Left lung (tissue), 10 donors: ENCODE measurements around the gene RNASE3. TPM values are rescaled to one million over a fixed set of nuclear protein-coding genes. Genes with fewer than 3 reads are reported as not detected.
"Not testable (repeated sequence)": the region's sequence is repeated elsewhere in the genome, so short reads cannot be mapped to it uniquely, and the experiment has no call there.

Source experiments
- ATAC-seq: fragments of 200-7000 bp; cut with Tn5 transposase; one replicate; pipeline ENCODE4 v1.9.1; 2020; ENCODE audit warnings: moderate library complexity
- DNase-seq, 4 donors: peaks; one replicate each; pipeline ENCODE4 v3.0.0-alpha.2; 2013 to 2020
- H3K27ac ChIP-seq, 2 donors: fragments of 200-600 bp; sonication (generic) in 1 of 2; one replicate each; pipeline versions ENCODE4 v1.5.0 to v1.8.0; 2020 to 2021
- H3K27me3 ChIP-seq, 2 donors: fragments of 200-600 bp; sonication (generic) in 1 of 2; one replicate each; pipeline versions ENCODE4 v1.5.0 to v1.8.0; 2020 to 2021
- H3K36me3 ChIP-seq, 2 donors: fragments of 200-600 bp; sonication (generic) in 1 of 2; one replicate each; pipeline versions ENCODE4 v1.5.0 to v1.8.0; 2020 to 2021
- H3K4me1 ChIP-seq, 2 donors: fragments of 200-600 bp; one replicate each; pipeline ENCODE4 v1.8.0; 2021
- H3K4me3 ChIP-seq, 2 donors: fragments of 200-600 bp; sonication (generic) in 1 of 2; one replicate each; pipeline versions ENCODE4 v1.5.0 to v1.8.0; 2020 to 2021; ENCODE audit warnings: mild to moderate bottlenecking in 1 of 2
- H3K9me3 ChIP-seq, 2 donors: fragments of 200-600 bp; sonication (generic) in 1 of 2; one replicate each; pipeline versions ENCODE4 v1.5.0 to v1.8.0; 2020 to 2021
- intact Hi-C, 2 donors: fragments of 100-400 bp; cut with DNase I; formaldehyde crosslinking; loops; one replicate each; pipeline versions ENCODE4 v1.11.2 to v1.14.2; 2022
- polyA plus RNA-seq, 6 donors: library from polyadenylated mRNA; unstranded; fragments of 120-200 nt; gene quantifications; one replicate each; pipeline ENCODE4 v1.2.1, GENCODE V29; 2013; ENCODE audit not compliant: insufficient read length in 6 of 6
- total RNA-seq, 2 donors: library from RNA; stranded (reverse); fragmentation: NEBNext Ultra II Directional; extraction: Animal tissue kit (Norgen Biotek cat#: 25700); gene quantifications; one replicate each; pipeline ENCODE4 v1.2.1, GENCODE V29; 2021
- TF ChIP-seq, protein P1 (sequence below), 2 donors: fragments of 200-600 bp; sonication (generic) in 1 of 2; IDR thresholded peaks; one replicate each; pipeline versions ENCODE4 v1.5.0 to v1.8.0; 2021; ENCODE audit warnings: antibody characterized with exemption in 2 of 2
- donor health status: DM: no; HTN: yes; CAD: no.
- donor health status: DM: no; HTN: no; CAD: no.

The RNASE3 gene
- total and polyA plus RNA-seq, 8 donors: 0.33 to 1.9 (median 1.0) TPM; not detected in 1

DNA sequence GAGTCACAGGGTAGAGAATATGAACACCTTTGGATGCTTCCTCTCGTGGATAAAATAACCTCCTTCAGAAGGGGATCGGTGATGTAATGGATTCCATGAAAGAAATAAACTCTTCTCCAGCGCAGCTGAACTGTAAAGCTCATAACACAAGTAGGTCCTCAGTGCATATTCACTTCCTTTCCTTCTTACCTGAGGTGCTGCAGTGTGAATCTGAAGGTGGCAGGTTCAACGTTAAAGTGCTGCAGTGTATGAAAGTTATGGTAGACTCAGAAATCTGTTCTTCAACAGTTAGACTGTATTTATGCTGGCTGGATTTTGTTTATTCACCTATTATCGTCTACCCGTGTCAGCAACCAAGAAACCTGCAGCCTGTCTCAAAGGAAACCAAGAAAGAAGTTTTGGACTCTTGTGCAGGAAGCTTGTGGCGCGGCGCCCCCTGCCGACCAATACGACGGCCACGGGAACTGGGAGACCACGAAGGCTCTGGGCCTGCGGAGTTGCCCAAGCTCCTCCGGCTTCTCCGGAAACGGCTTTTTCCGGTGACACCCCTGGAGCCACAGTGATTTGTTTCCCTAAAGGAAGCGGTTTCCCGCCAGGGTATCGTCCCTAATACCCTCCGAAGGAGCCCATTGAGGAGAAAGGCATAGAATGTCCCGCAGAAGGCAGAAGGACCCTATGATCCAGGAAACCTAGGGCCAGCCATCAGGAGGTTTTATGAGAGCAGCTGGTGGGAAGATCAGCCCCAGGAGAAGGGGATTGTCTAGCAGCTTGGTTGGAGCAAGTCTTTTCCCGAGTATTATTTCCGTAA is 17.6 kb upstream of the RNASE3 start:
- ATAC-seq: peak; percentile 97
- Histone ChIP-seq H3K4me3 (no peak overlapping the region), H3K4me1 (peaks cover 3 to 13% of the 10 kb centered on the region in 2 donors), H3K27me3 (no peaks in the 10 kb centered on the region), H3K27ac (no peak overlapping the region), H3K36me3 (no peaks in the 10 kb centered on the region), H3K9me3 (no peaks in the 10 kb centered on the region)
- intact Hi-C loops: no loop called here
- peak in 3 of 4 donors; percentile 69 to 97 (median 88) for DNase-seq
- TF ChIP-seq, protein P1, sequence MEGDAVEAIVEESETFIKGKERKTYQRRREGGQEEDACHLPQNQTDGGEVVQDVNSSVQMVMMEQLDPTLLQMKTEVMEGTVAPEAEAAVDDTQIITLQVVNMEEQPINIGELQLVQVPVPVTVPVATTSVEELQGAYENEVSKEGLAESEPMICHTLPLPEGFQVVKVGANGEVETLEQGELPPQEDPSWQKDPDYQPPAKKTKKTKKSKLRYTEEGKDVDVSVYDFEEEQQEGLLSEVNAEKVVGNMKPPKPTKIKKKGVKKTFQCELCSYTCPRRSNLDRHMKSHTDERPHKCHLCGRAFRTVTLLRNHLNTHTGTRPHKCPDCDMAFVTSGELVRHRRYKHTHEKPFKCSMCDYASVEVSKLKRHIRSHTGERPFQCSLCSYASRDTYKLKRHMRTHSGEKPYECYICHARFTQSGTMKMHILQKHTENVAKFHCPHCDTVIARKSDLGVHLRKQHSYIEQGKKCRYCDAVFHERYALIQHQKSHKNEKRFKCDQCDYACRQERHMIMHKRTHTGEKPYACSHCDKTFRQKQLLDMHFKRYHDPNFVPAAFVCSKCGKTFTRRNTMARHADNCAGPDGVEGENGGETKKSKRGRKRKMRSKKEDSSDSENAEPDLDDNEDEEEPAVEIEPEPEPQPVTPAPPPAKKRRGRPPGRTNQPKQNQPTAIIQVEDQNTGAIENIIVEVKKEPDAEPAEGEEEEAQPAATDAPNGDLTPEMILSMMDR (IDR thresholded peaks at IDR 0.05): peak; percentile 75 to 92

DNA sequence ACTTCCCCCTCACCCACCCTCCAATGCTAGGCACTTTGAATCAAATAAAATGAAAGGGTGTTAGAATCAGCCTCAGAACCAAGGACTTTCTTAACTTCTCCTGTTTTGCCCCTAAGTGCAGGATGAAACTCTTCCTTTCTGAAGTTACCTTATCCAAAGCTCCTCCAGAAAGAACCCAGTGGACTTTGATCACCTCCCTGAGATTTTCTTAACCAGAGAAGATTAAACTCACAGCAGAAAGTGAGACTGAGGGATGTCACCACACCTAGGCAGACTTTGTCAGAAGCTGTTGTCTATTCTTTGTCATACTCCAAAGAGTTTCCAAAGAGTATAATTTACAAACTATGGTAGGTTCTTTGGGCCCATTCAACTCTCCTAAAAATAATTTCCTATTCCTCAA is 14.2 kb upstream of the RNASE3 start:
- DNase-seq (no peak), ATAC-seq (no peak)
- Histone ChIP-seq H3K4me1 (peaks cover 3 to 17% of the 10 kb centered on the region in 2 donors), H3K9me3 (no peaks in the 10 kb centered on the region), H3K4me3 (no peak overlapping the region), H3K36me3 (no peaks in the 10 kb centered on the region), H3K27ac (no peak overlapping the region), H3K27me3 (no peaks in the 10 kb centered on the region)
- intact Hi-C loops: no loop called here
- TF ChIP-seq, protein P1 (IDR thresholded peaks at IDR 0.05): no peak

DNA sequence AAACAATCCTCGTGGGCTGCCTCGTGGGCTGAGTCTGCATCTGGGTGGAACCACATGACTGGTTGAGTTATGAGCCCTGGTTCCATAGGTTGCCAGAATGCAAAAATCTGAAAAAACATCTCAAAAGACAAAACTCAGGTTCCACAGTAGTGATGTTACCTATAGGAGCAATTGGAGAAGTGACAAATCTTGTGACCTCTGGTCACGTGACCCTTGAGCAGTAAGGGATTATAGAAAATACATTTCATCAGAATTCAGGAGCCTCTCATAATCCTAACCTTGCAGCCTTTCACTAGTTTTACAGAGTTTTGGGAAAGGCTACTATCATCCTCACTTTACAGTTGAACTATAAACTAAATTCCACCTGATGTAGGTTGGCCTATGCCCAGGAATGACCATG is 12.5 kb upstream of the RNASE3 start:
- intact Hi-C loops: no loop called here
- H3K36me3 ChIP-seq: no peaks in the 10 kb centered on the region
- no peak overlapping the region for H3K27ac ChIP-seq
- H3K4me1 ChIP-seq: peaks cover 3 to 10% of the 10 kb centered on the region in 2 donors
- ATAC-seq (no peak), DNase-seq (no peak)
- TF ChIP-seq, protein P1 (IDR thresholded peaks at IDR 0.05): no peak
- no peaks in the 10 kb centered on the region for H3K9me3 ChIP-seq
- H3K27me3 ChIP-seq: no peaks in the 10 kb centered on the region
- no peak overlapping the region for H3K4me3 ChIP-seq

DNA sequence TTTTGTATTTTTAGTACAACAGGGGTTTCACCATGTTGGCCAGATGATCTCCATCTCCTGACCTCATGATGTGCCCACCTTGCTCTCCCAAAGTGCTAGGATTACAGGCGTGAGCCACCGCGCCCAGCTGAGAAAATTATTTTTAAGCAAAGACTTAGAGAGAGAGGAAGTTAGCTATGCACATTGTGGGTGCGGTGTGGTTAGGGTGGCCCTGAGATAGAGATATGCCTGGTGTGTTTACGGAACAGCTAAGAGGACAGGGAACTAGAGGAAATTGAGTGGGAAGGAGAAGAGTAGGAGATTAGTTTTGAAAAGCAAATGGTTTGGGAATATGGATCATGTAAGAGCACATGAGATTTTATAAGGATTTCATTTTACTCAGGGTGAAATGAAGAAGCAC is 10.0 kb upstream of the RNASE3 start:
- H3K27ac ChIP-seq, DNase-seq, H3K4me1 ChIP-seq, H3K4me3 ChIP-seq, intact Hi-C loops, H3K36me3 ChIP-seq, H3K9me3 ChIP-seq, H3K27me3 ChIP-seq: not testable (repeated sequence)
- peak; percentile 56 for ATAC-seq

- H3K27me3 ChIP-seq, H3K4me1 ChIP-seq, H3K9me3 ChIP-seq, H3K4me3 ChIP-seq, H3K27ac ChIP-seq, H3K36me3 ChIP-seq, ATAC-seq, DNase-seq, intact Hi-C loops: not testable (repeated sequence)
These were observed 8.4 kb upstream of the RNASE3 start for GRCh38 chr14:20882787-20883186.

GRCh38 chr14:20888411-20888810 is 2.8 kb upstream of the RNASE3 start:
- H3K9me3 ChIP-seq, ATAC-seq, H3K36me3 ChIP-seq, H3K27ac ChIP-seq, intact Hi-C loops, H3K4me3 ChIP-seq, DNase-seq, H3K27me3 ChIP-seq: not testable (repeated sequence)
- H3K4me1 ChIP-seq: peaks cover 0 to 20% of the 10 kb centered on the region in 2 donors

DNA sequence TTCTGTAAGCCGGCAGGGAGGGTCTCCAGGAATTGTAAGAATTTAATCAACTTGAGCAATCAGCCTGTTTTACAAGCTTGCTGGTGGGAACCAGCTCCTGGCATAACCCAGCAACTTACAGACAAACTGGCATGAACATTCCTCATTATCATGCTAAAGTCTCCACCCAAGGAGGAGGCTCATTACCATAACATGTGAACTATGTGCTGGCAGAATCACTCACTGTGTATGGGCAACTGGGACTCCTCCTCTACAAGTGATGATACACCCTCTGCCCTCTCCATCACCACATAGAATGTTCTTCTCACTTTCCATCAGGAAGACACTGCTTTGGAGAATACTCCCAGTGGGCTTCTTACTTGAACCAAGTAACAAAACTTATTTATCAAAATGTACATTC is 4.1 kb downstream of the RNASE3 start:
- intact Hi-C loops, H3K9me3 ChIP-seq, H3K36me3 ChIP-seq, H3K27me3 ChIP-seq, DNase-seq, H3K4me3 ChIP-seq, ATAC-seq, H3K27ac ChIP-seq: not testable (repeated sequence)
- peaks cover 0 to 16% of the 10 kb centered on the region in 2 donors for H3K4me1 ChIP-seq
